Panc1 (cell line): ENCODE data around the gene MICALL1. TPM values are rescaled to one million over a fixed set of nuclear protein-coding genes. Genes with fewer than 3 reads are reported as not detected.
"Not testable (repeated sequence)": the region's sequence is repeated elsewhere in the genome, so short reads cannot be mapped to it uniquely, and the experiment has no call there.

Experiments used
- ATAC-seq: fragments of 200-7000 bp; cut with Tn5 transposase; 2 replicates; pipeline ENCODE4 v1.9.1; 2020; ENCODE audit warnings: mild to moderate bottlenecking, moderate library complexity
- BruUV-seq: library from RNA; stranded (reverse); fragments of 400-500 nt; replicated peaks from 2 replicates; lab custom pipeline; 2021; lab: Mats Ljungman, UMichigan
- CTCF ChIA-PET: fragments of 300-600 bp; sonication (Branson Sonifier 250); formaldehyde crosslinking; loops from one replicate; lab custom pipeline; 2022; ENCODE audit warnings: antibody characterized with exemption; lab: Charles Lee
- POLR2A ChIA-PET: fragments of 300-600 bp; sonication (Branson Sonifier 250); formaldehyde crosslinking; loops from one replicate; lab custom pipeline; 2022; ENCODE audit warnings: antibody characterized with exemption; lab: Charles Lee
- DNase-seq: peaks from one replicate; pipeline ENCODE4 v3.0.0-alpha.2; 2010; ENCODE audit warnings: low read depth, low spot score
- H3K27ac ChIP-seq: 2 replicates; pipeline ENCODE4 v1.5.1; 2011; ENCODE audit warnings: mild to moderate bottlenecking, low read length, inconsistent platforms
- H3K27me3 ChIP-seq: fragments of 200-500 bp; sonication (Bioruptor generic); 2 replicates; pipeline ENCODE4 v1.6.0; 2014; ENCODE audit warnings: low read length, inconsistent platforms; ENCODE audit not compliant: control insufficient read depth, insufficient read depth
- H3K36me3 ChIP-seq: fragments of 200-500 bp; sonication (Bioruptor generic); 2 replicates; pipeline ENCODE4 v1.5.1; 2014; ENCODE audit warnings: inconsistent platforms, mild to moderate bottlenecking, low read length, moderate library complexity; ENCODE audit not compliant: control insufficient read depth, insufficient read depth
- H3K4me1 ChIP-seq: 2 replicates; pipeline ENCODE4 v1.5.1; 2011; ENCODE audit warnings: inconsistent platforms, mild to moderate bottlenecking, low read length, moderate library complexity; ENCODE audit not compliant: control insufficient read depth, insufficient read depth
- H3K4me3 ChIP-seq, 2 experiments: 2 replicates each; pipeline ENCODE4 v1.5.1; 2011 to 2012; ENCODE audit warnings: low read depth in 2 of 2, low read length in 2 of 2, mild to moderate bottlenecking in 2 of 2, inconsistent platforms in 1 of 2, moderate library complexity in 1 of 2
- H3K9me3 ChIP-seq: fragments of 200-500 bp; sonication (Bioruptor generic); 2 replicates; pipeline ENCODE4 v1.5.1; 2014; ENCODE audit warnings: low read depth, mild to moderate bottlenecking, inconsistent platforms, low read length, moderate library complexity; ENCODE audit not compliant: control insufficient read depth, insufficient read depth
- CTCF ChIP-seq: fragments of 450-650 bp; IDR thresholded peaks from 2 replicates; pipeline ENCODE4 v1.5.1; 2017; ENCODE audit warnings: mild to moderate bottlenecking
- POLR2AphosphoS5 ChIP-seq: IDR thresholded peaks from 2 replicates; pipeline ENCODE4 v1.6.1; 2012; ENCODE audit warnings: mild to moderate bottlenecking, low read depth, low read length, moderate library complexity
- REST ChIP-seq, 2 experiments: IDR thresholded peaks; 2 replicates each; pipeline ENCODE4 v1.6.1; 2011 to 2012; ENCODE audit warnings: low read depth in 2 of 2, control low read depth in 1 of 2, low read length in 1 of 2, mild to moderate bottlenecking in 1 of 2, moderate library complexity in 1 of 2; ENCODE audit not compliant: insufficient read depth in 1 of 2
- TCF7L2 ChIP-seq: IDR thresholded peaks from 2 replicates; pipeline ENCODE4 v1.6.1; 2011; ENCODE audit warnings: mild to moderate bottlenecking, low read depth, low read length, inconsistent platforms
- in situ Hi-C: cut with HindIII; loops from 2 replicates; pipeline ENCODE4 v1.10.0; 2016; ENCODE audit warnings: low sequenced_read_pairs, low pct_unique_long_range_greater_than_20kb
- intact Hi-C: fragments of 100-400 bp; cut with micrococcal nuclease; formaldehyde crosslinking; loops from one replicate; pipeline ENCODE4 v1.10.0; 2022; ENCODE audit not compliant: unreplicated experiment
- total RNA-seq: library from RNA; stranded (reverse); gene quantifications from one replicate; pipeline ENCODE4 v1.2.1, GENCODE V29; 2021; ENCODE audit not compliant: unreplicated experiment

The MICALL1 gene
- total RNA-seq, 1 experiment from 2014 or later = 34.5 TPM

GRCh38 chr22:37943825-37944198, 37.7 kb downstream of the MICALL1 start:
- in situ Hi-C loops (no loop called here), intact Hi-C loops (no loop called here)
- BruUV-seq = no TSS peak
- no peak for TF ChIP-seq TCF7L2
- TF ChIP-seq CTCF = no peak
- no peak for TF ChIP-seq POLR2AphosphoS5
- no peak for TF ChIP-seq REST (IDR thresholded peaks at IDR 0.05; ENCODE audit: insufficient read depth in 1 of 2, low read depth in 2 of 2, low read length in 1 of 2)
- H3K27ac ChIP-seq = no peak overlapping the region
- H3K36me3 ChIP-seq = no peaks in the 10 kb centered on the region
- H3K27me3 ChIP-seq = no peaks in the 10 kb centered on the region
- DNase-seq = no peak
- no peaks in the 10 kb centered on the region for H3K9me3 ChIP-seq
- ATAC-seq = no peak
- ChIA-PET POLR2A (no interaction called here), CTCF (no interaction called here)
- H3K4me3 ChIP-seq = no peak overlapping the region
- no peaks in the 10 kb centered on the region for H3K4me1 ChIP-seq

GRCh38 chr22:37944423-37944822, 38.3 kb downstream of the MICALL1 start:
- H3K36me3 ChIP-seq, H3K4me3 ChIP-seq, H3K27ac ChIP-seq, H3K9me3 ChIP-seq, ATAC-seq, intact Hi-C loops, in situ Hi-C loops, DNase-seq, CTCF ChIA-PET, POLR2A ChIA-PET, BruUV-seq, H3K27me3 ChIP-seq, H3K4me1 ChIP-seq: not testable (repeated sequence)

GRCh38 chr22:37947142-37947795, 41.2 kb downstream of the MICALL1 start:
- in situ Hi-C loops, H3K27me3 ChIP-seq, H3K27ac ChIP-seq, H3K4me3 ChIP-seq, H3K9me3 ChIP-seq, BruUV-seq, DNase-seq, H3K4me1 ChIP-seq, ATAC-seq, H3K36me3 ChIP-seq, intact Hi-C loops, CTCF ChIA-PET: not testable (repeated sequence)
- POLR2A ChIA-PET = interaction anchor here (0.5 to 0.6 kb wide), 2 partner anchors 799 to 1095 kb away, joined by 4 read pairs; no protein-coding TSS in a partner anchor
